GM10266 (cell line): ENCODE measurements around the gene DAB2.

ENCODE experiments used
- DNase-seq: peaks from one replicate; pipeline ENCODE4 v3.0.0; 2012; ENCODE audit errors: extremely low spot score
- CTCF ChIP-seq: IDR thresholded peaks from 2 replicates; pipeline ENCODE4 v1.5.1; 2012; ENCODE audit warnings: mild to moderate bottlenecking, low read depth; ENCODE audit not compliant: control insufficient read depth, insufficient read depth; ENCODE audit errors: missing control alignments

DAB2 gene

GRCh38 chr5:39440192-39440957, 15.6 kb upstream of the DAB2 start:
- no peak for TF ChIP-seq CTCF

GRCh38 chr5:39439582-39440162, 14.9 kb upstream of the DAB2 start:
- no peak for DNase-seq
- no peak for TF ChIP-seq CTCF

More at GRCh38 chr5:39440192-39440957, 15.6 kb upstream of the DAB2 start:
- DNase-seq, result no peak

GRCh38 chr5:39437467-39437866, 12.7 kb upstream of the DAB2 start:
- TF ChIP-seq CTCF, result no peak
- no peak for DNase-seq

GRCh38 chr5:39433848-39434247, 9.1 kb upstream of the DAB2 start:
- DNase-seq, result no peak
- no peak for TF ChIP-seq CTCF

- no peak for DNase-seq
- no peak for TF ChIP-seq CTCF
These were observed 8.1 kb upstream of the DAB2 start for GRCh38 chr5:39432696-39433530.

- TF ChIP-seq CTCF, result no peak
- DNase-seq, result no peak
These were observed 5.7 kb upstream of the DAB2 start for GRCh38 chr5:39430461-39430860.

GRCh38 chr5:39428640-39429039, 3.9 kb upstream of the DAB2 start:
- no peak for DNase-seq
- no peak for TF ChIP-seq CTCF
